Astrocyte of the cerebellum (primary cell): Measurements from ENCODE around the gene PEX12.

Experiments used
- DNase-seq: peaks from one replicate; pipeline ENCODE4 v3.0.0-alpha.2; 2011; ENCODE audit warnings: low read depth
- H3K4me3 ChIP-seq: 2 replicates; pipeline ENCODE4 v1.5.1; 2011; ENCODE audit warnings: mild to moderate bottlenecking, low read depth, low read length, moderate library complexity
- CTCF ChIP-seq: IDR thresholded peaks from 2 replicates; pipeline ENCODE4 v1.5.1; 2012; ENCODE audit warnings: low read length, low read depth, moderate library complexity, mild to moderate bottlenecking; ENCODE audit errors: missing control alignments
- in situ Hi-C: cut with HindIII; loops from 2 replicates; pipeline ENCODE4 v1.10.0; 2017; ENCODE audit warnings: low sequenced_read_pairs

PEX12 gene

GRCh38 chr17:35578197-35578928 lies at the start of gene PEX12:
Gene PEX12 (minus strand): TSS chr17:35578571. CDS start chr17:35578021, 550 bp downstream.
- TF ChIP-seq CTCF = no peak
- peak; percentile 49 for DNase-seq
- H3K4me3 ChIP-seq = peak within 1 kb of the TSS; percentile 71
- in situ Hi-C loops = loop anchor here (25.0 kb wide), 1 partner anchor 591 kb away; the partner anchor contains the start of gene LIG3

- H3K4me3 ChIP-seq = no peak overlapping the region
- TF ChIP-seq CTCF = no peak
- in situ Hi-C loops = no loop called here
- DNase-seq = no peak
Observed at GRCh38 chr17:35627417-35627816, 49.0 kb upstream of the PEX12 start.

GRCh38 chr17:35621768-35622167 lies 43.4 kb upstream of the PEX12 start:
- H3K4me3 ChIP-seq = no peak overlapping the region
- no peak for DNase-seq
- in situ Hi-C loops = no loop called here
- TF ChIP-seq CTCF = no peak

GRCh38 chr17:35618628-35619027 lies 40.3 kb upstream of the PEX12 start:
- DNase-seq = no peak
- H3K4me3 ChIP-seq = no peak overlapping the region
- in situ Hi-C loops = loop anchor here (10.0 kb wide), 1 partner anchor 216 kb away; no protein-coding TSS in a partner anchor
- TF ChIP-seq CTCF = no peak

GRCh38 chr17:35617505-35617904 lies 39.1 kb upstream of the PEX12 start:
- DNase-seq = no peak
- in situ Hi-C loops = loop anchor here (10.0 kb wide), 1 partner anchor 217 kb away; no protein-coding TSS in a partner anchor
- no peak overlapping the region for H3K4me3 ChIP-seq
- TF ChIP-seq CTCF = no peak

GRCh38 chr17:35616536-35616935 lies 38.2 kb upstream of the PEX12 start:
- TF ChIP-seq CTCF = no peak
- in situ Hi-C loops = loop anchor here (10.0 kb wide), 1 partner anchor 218 kb away; no protein-coding TSS in a partner anchor
- no peak overlapping the region for H3K4me3 ChIP-seq
- no peak for DNase-seq
